Neural crest cell (in vitro differentiated cells): ENCODE results near the gene EYA4. TPM values are rescaled to one million over a fixed set of nuclear protein-coding genes. Genes with fewer than 3 reads are reported as not detected.

Source experiments
- DNase-seq: peaks from one replicate; pipeline ENCODE4 v3.0.0; 2021; ENCODE audit warnings: low read depth, mixed read lengths, low spot score
- H3K27ac Mint-ChIP-seq: one replicate; pipeline ENCODE4 v1.8.0; 2021; ENCODE audit warnings: mild to moderate bottlenecking, mixed read lengths; ENCODE audit not compliant: unreplicated experiment
- H3K27me3 Mint-ChIP-seq: 2 replicates; pipeline ENCODE4 v1.8.0; 2021; ENCODE audit warnings: low read depth, mild to moderate bottlenecking, mixed read lengths
- H3K36me3 Mint-ChIP-seq: 2 replicates; pipeline ENCODE4 v1.8.0; 2021; ENCODE audit warnings: low read depth, mild to moderate bottlenecking, mixed read lengths
- H3K4me1 Mint-ChIP-seq: 2 replicates; pipeline ENCODE4 v1.8.0; 2021; ENCODE audit warnings: mixed read lengths
- H3K4me3 Mint-ChIP-seq: one replicate; pipeline ENCODE4 v1.8.0; 2021; ENCODE audit warnings: mild to moderate bottlenecking, mixed read lengths
- H3K9me3 Mint-ChIP-seq: 2 replicates; pipeline ENCODE4 v1.8.0; 2021; ENCODE audit warnings: mixed read lengths
- CTCF ChIP-seq: fragments of 200-600 bp; sonication (generic); conservative IDR thresholded peaks from 2 replicates; pipeline ENCODE4 v1.5.0; 2021; ENCODE audit warnings: antibody characterized with exemption, mild to moderate bottlenecking
- total RNA-seq: library from RNA; stranded (reverse); gene quantifications from 2 replicates; pipeline ENCODE4 v1.2.1, GENCODE V29; 2021

Gene EYA4
- total RNA-seq, 1 donor from 2014 or later: 1.6 TPM

GRCh38 chr6:133339543-133340384 lies 98.6 kb downstream of the EYA4 start:
- Mint-ChIP-seq H3K4me1 (no peaks in the 10 kb centered on the region), H3K9me3 (no peaks in the 10 kb centered on the region), H3K4me3 (no peak overlapping the region), H3K36me3 (no peaks in the 10 kb centered on the region), H3K27me3 (no peaks in the 10 kb centered on the region), H3K27ac (no peak overlapping the region)
- no peak for DNase-seq
- TF ChIP-seq CTCF: no peak

- no peak overlapping the region for H3K27ac Mint-ChIP-seq
- no peak for TF ChIP-seq CTCF
These were observed 99.4 kb downstream of the EYA4 start for GRCh38 chr6:133340557-133340956.

GRCh38 chr6:133341607-133342158 lies 100.5 kb downstream of the EYA4 start:
- Mint-ChIP-seq H3K4me1 (no peaks in the 10 kb centered on the region), H3K4me3 (no peak overlapping the region), H3K36me3 (no peaks in the 10 kb centered on the region), H3K27ac (no peak overlapping the region), H3K27me3 (no peaks in the 10 kb centered on the region), H3K9me3 (no peaks in the 10 kb centered on the region)
- no peak for TF ChIP-seq CTCF
- no peak for DNase-seq

More at GRCh38 chr6:133340557-133340956, 99.4 kb downstream of the EYA4 start:
- Mint-ChIP-seq H3K36me3 (no peaks in the 10 kb centered on the region), H3K9me3 (no peaks in the 10 kb centered on the region), H3K4me1 (no peaks in the 10 kb centered on the region), H3K4me3 (no peak overlapping the region), H3K27me3 (no peaks in the 10 kb centered on the region)
- no peak for DNase-seq

GRCh38 chr6:133343220-133343619 lies 102.1 kb downstream of the EYA4 start:
- H3K27me3 Mint-ChIP-seq: no peaks in the 10 kb centered on the region
- H3K9me3 Mint-ChIP-seq: no peaks in the 10 kb centered on the region
- DNase-seq: no peak
- H3K4me1 Mint-ChIP-seq: no peaks in the 10 kb centered on the region
- no peak for TF ChIP-seq CTCF
- no peak overlapping the region for H3K4me3 Mint-ChIP-seq
- no peaks in the 10 kb centered on the region for H3K36me3 Mint-ChIP-seq
- H3K27ac Mint-ChIP-seq: peak overlapping the region; percentile 54

DNA sequence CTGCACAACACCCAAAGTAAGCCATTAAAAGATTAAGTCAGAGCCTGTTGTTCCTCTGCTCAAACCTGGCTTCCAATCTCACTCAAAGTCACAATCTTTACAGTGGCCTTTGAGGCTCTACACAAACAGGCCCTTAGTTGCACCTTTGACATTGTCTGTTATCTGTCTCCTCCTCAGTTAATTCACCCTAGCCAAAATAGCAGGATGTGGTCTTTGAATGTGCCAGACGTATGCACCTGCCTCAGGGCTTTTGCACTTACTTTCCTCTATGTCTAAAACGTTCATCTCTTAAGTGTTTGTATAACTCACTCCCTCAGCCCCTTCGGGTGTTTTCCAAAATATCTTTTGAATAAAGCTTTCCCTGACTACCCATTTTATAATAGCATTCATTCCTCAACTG lies 107.7 kb downstream of the EYA4 start:
- no peak for TF ChIP-seq CTCF
- Mint-ChIP-seq H3K36me3 (no peaks in the 10 kb centered on the region), H3K4me3 (no peak overlapping the region), H3K27ac (no peak overlapping the region), H3K4me1 (no peaks in the 10 kb centered on the region), H3K9me3 (no peaks in the 10 kb centered on the region), H3K27me3 (no peaks in the 10 kb centered on the region)
- DNase-seq: no peak
